HEK293 (cell line): ENCODE data around the gene SMC3.

ENCODE experiments used
- CTCF ChIA-PET: fragments of 350-600 bp; formaldehyde crosslinking; extraction: SDS; loops from one replicate; lab custom pipeline; 2021; ENCODE audit warnings: antibody characterized with exemption; lab: Yijun Ruan, JAX
- POLR2A ChIA-PET: fragments of 300-600 bp; formaldehyde crosslinking; extraction: SDS; loops from one replicate; lab custom pipeline; 2020; ENCODE audit warnings: antibody characterized with exemption, inconsistent platforms; lab: Yijun Ruan, JAX
- H3K27ac ChIP-seq: fragments of 200-500 bp; sonication (Bioruptor generic); 2 replicates; pipeline ENCODE4 v1.5.1; 2014; ENCODE audit warnings: low read depth, low read length, control low read depth, inconsistent platforms; ENCODE audit errors: extremely low read depth
- H3K36me3 ChIP-seq, 2 experiments: fragments of 200-500 bp in 1 of 2; sonication (Bioruptor generic) in 1 of 2; 1 replicate in 1 of 2; 2 replicates in 1 of 2; pipeline ENCODE4 v1.5.1; 2014 to 2017; ENCODE audit warnings: inconsistent platforms in 2 of 2, low read length in 2 of 2; ENCODE audit not compliant: control insufficient read depth in 2 of 2, insufficient read depth in 1 of 2
- H3K4me1 ChIP-seq: fragments of 200-500 bp; sonication (Bioruptor generic); 2 replicates; pipeline ENCODE4 v1.5.1; 2014; ENCODE audit warnings: mild to moderate bottlenecking, low read length, inconsistent platforms; ENCODE audit not compliant: control insufficient read depth, insufficient read depth
- H3K4me3 ChIP-seq: 2 replicates; pipeline ENCODE4 v1.5.1; 2011; ENCODE audit warnings: low read depth, mild to moderate bottlenecking, control low read depth, low read length, moderate library complexity
- H3K9me3 ChIP-seq: fragments of 200-500 bp; sonication (Bioruptor generic); 2 replicates; pipeline ENCODE4 v1.5.1; 2014; ENCODE audit warnings: low read depth, low read length, inconsistent platforms; ENCODE audit not compliant: control insufficient read depth, insufficient read depth
- AEBP2 ChIP-seq: fragments of 450-650 bp; formaldehyde crosslinking; IDR thresholded peaks from 2 replicates; pipeline ENCODE4 v1.5.1; 2016; ENCODE audit warnings: missing biosample characterization, missing genetic modification characterization, borderline replicate concordance
- CTCF ChIP-seq: fragments of 450-650 bp; formaldehyde crosslinking; IDR thresholded peaks from 2 replicates; pipeline ENCODE4 v1.5.1; 2016; ENCODE audit warnings: missing biosample characterization, missing genetic modification characterization
- FEZF1 ChIP-seq: fragments of 450-650 bp; formaldehyde crosslinking; IDR thresholded peaks from 2 replicates; pipeline ENCODE4 v1.5.1; 2016; ENCODE audit warnings: missing biosample characterization, missing genetic modification characterization
- GLI2 ChIP-seq: fragments of 450-650 bp; formaldehyde crosslinking; IDR thresholded peaks from 2 replicates; pipeline ENCODE4; 2017; ENCODE audit warnings: missing biosample characterization, missing genetic modification characterization, low read depth, borderline replicate concordance
- IKZF3 ChIP-seq: fragments of 450-650 bp; IDR thresholded peaks from 2 replicates; pipeline ENCODE4 v1.5.0; 2018; ENCODE audit warnings: missing biosample characterization, mild to moderate bottlenecking, missing genetic modification characterization, moderate library complexity
- ZIC2 ChIP-seq: fragments of 450-650 bp; formaldehyde crosslinking; IDR thresholded peaks from 2 replicates; pipeline ENCODE4 v1.5.1; 2016; ENCODE audit warnings: missing biosample characterization, missing genetic modification characterization
- ZNF121 ChIP-seq: fragments of 450-650 bp; formaldehyde crosslinking; IDR thresholded peaks from 2 replicates; pipeline ENCODE4 v1.5.1; 2016; ENCODE audit warnings: missing biosample characterization, missing genetic modification characterization
- ZNF140 ChIP-seq: fragments of 450-650 bp; formaldehyde crosslinking; IDR thresholded peaks from 2 replicates; pipeline ENCODE4 v1.5.1; 2016; ENCODE audit warnings: missing biosample characterization, missing genetic modification characterization
- ZNF155 ChIP-seq: fragments of 450-650 bp; formaldehyde crosslinking; IDR thresholded peaks from 2 replicates; pipeline ENCODE4 v1.5.1; 2016; ENCODE audit warnings: missing biosample characterization, missing genetic modification characterization
- ZNF184 ChIP-seq: fragments of 450-650 bp; IDR thresholded peaks from 2 replicates; pipeline ENCODE4 v1.5.1; 2018; ENCODE audit warnings: missing biosample characterization, mild to moderate bottlenecking, missing genetic modification characterization
- ZNF280C ChIP-seq: fragments of 450-650 bp; formaldehyde crosslinking; IDR thresholded peaks from 2 replicates; pipeline ENCODE4 v1.5.1; 2016; ENCODE audit warnings: missing biosample characterization, missing genetic modification characterization
- ZNF423 ChIP-seq: fragments of 450-650 bp; formaldehyde crosslinking; IDR thresholded peaks from 2 replicates; pipeline ENCODE4 v1.5.1; 2016; ENCODE audit warnings: missing biosample characterization, missing genetic modification characterization
- ZNF561 ChIP-seq: fragments of 450-650 bp; IDR thresholded peaks from 2 replicates; pipeline ENCODE4 v1.5.1; 2018; ENCODE audit warnings: missing biosample characterization, missing genetic modification characterization, borderline replicate concordance
- ZNF623 ChIP-seq: fragments of 450-650 bp; formaldehyde crosslinking; IDR thresholded peaks from 2 replicates; pipeline ENCODE4 v1.5.1; 2016; ENCODE audit warnings: missing biosample characterization, missing genetic modification characterization
- ZNF645 ChIP-seq: fragments of 450-650 bp; formaldehyde crosslinking; IDR thresholded peaks from 2 replicates; pipeline ENCODE4; 2016; ENCODE audit warnings: missing biosample characterization, missing genetic modification characterization
- ZNF768 ChIP-seq: fragments of 450-650 bp; formaldehyde crosslinking; IDR thresholded peaks from 2 replicates; pipeline ENCODE4 v1.5.1; 2018; ENCODE audit warnings: missing biosample characterization, mild to moderate bottlenecking, missing genetic modification characterization
- TF ChIP-seq, protein P1 (sequence below): fragments of 450-650 bp; formaldehyde crosslinking; IDR thresholded peaks from 2 replicates; pipeline ENCODE4 v1.5.1; 2016; ENCODE audit warnings: missing biosample characterization, missing genetic modification characterization

The SMC3 gene

GRCh38 chr10:110560012-110560411 is 7.5 kb upstream of the SMC3 start:
- Histone ChIP-seq H3K4me1 (no peaks in the 10 kb centered on the region), H3K4me3 (no peak overlapping the region), H3K36me3 (no peaks in the 10 kb centered on the region), H3K27ac (no peak overlapping the region), H3K9me3 (no peaks in the 10 kb centered on the region)
- POLR2A ChIA-PET = no interaction called here
- CTCF ChIA-PET = interaction anchor here (0.5 to 2.9 kb wide), 7 partner anchors 9 to 1560 kb away, joined by 3 to 10 read pairs (median 3); no protein-coding TSS in a partner anchor
- TF ChIP-seq ZNF280C (tag by site-specific recombination) (no peak), ZNF140 (no peak), ZNF121 (tag by site-specific recombination) (peak; percentile 60)
- TF ChIP-seq, protein P1, sequence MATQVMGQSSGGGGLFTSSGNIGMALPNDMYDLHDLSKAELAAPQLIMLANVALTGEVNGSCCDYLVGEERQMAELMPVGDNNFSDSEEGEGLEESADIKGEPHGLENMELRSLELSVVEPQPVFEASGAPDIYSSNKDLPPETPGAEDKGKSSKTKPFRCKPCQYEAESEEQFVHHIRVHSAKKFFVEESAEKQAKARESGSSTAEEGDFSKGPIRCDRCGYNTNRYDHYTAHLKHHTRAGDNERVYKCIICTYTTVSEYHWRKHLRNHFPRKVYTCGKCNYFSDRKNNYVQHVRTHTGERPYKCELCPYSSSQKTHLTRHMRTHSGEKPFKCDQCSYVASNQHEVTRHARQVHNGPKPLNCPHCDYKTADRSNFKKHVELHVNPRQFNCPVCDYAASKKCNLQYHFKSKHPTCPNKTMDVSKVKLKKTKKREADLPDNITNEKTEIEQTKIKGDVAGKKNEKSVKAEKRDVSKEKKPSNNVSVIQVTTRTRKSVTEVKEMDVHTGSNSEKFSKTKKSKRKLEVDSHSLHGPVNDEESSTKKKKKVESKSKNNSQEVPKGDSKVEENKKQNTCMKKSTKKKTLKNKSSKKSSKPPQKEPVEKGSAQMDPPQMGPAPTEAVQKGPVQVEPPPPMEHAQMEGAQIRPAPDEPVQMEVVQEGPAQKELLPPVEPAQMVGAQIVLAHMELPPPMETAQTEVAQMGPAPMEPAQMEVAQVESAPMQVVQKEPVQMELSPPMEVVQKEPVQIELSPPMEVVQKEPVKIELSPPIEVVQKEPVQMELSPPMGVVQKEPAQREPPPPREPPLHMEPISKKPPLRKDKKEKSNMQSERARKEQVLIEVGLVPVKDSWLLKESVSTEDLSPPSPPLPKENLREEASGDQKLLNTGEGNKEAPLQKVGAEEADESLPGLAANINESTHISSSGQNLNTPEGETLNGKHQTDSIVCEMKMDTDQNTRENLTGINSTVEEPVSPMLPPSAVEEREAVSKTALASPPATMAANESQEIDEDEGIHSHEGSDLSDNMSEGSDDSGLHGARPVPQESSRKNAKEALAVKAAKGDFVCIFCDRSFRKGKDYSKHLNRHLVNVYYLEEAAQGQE (tag by site-specific recombination) = no peak

DNA sequence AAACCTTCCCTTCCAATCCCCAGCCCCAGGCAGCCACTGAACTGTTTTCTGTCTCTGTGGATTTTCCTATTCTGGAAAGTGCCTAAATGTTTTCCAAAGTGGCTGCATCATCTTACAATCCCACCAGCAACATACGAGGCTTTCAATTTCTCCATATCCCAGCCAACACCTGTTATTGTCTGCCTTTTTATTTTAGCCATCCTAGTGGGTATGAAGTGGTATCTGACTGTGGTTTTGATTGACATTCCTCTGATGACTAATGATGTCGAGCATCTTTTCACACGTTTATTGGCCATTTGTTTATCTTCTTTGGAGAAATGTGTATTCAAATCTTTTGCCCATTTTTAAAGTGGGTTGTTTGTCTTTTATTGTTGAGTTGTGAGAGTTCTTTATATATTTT is 6.2 kb upstream of the SMC3 start:
- no peaks in the 10 kb centered on the region for H3K9me3 ChIP-seq
- TF ChIP-seq ZNF768 (tag by site-specific recombination) (no peak), GLI2 (no peak), IKZF3 (tag by site-specific recombination) (no peak), ZNF184 (tag by site-specific recombination) (peak; percentile 95), FEZF1 (tag by site-specific recombination) (no peak)
- ChIA-PET CTCF (interaction anchor here (0.6 to 2.9 kb wide), 4 partner anchors 13 to 772 kb away, joined by 3 to 10 read pairs (median 4); no protein-coding TSS in a partner anchor), POLR2A (no interaction called here)
- no peak overlapping the region for H3K4me3 ChIP-seq
- H3K36me3 ChIP-seq = no peaks in the 10 kb centered on the region
- no peaks in the 10 kb centered on the region for H3K4me1 ChIP-seq
- H3K27ac ChIP-seq = no peak overlapping the region

GRCh38 chr10:110562348-110562747 is 5.1 kb upstream of the SMC3 start:
- no peak overlapping the region for H3K27ac ChIP-seq
- 0 out of 2 replicates have a peak, but pooled peaks cover 3% of the 10 kb centered on the region for H3K4me1 ChIP-seq
- no peak overlapping the region for H3K4me3 ChIP-seq
- CTCF ChIA-PET = interaction anchor here (0.9 to 3.5 kb wide), 3 partner anchors 14 to 257 kb away, joined by 3 to 16 read pairs (median 3); no protein-coding TSS in a partner anchor
- POLR2A ChIA-PET = interaction anchor here (0.5 to 1.2 kb wide), 2 partner anchors 90 to 257 kb away, joined by 4 to 5 read pairs; partner anchors contain the start of gene SMNDC1
- H3K36me3 ChIP-seq = no peaks in the 10 kb centered on the region
- H3K9me3 ChIP-seq = no peaks in the 10 kb centered on the region
- TF ChIP-seq ZNF121 (tag by site-specific recombination) = no peak
- no peak for TF ChIP-seq ZIC2 (tag by site-specific recombination)
- TF ChIP-seq ZNF423 (tag by site-specific recombination) = no peak
- TF ChIP-seq ZNF561 (tag by site-specific recombination) = no peak
- no peak for TF ChIP-seq CTCF
- no peak for TF ChIP-seq ZNF645 (tag by site-specific recombination)
- no peak for TF ChIP-seq ZNF155 (tag by site-specific recombination)
- no peak for TF ChIP-seq ZNF623 (tag by site-specific recombination)
- TF ChIP-seq AEBP2 (tag by site-specific recombination) = no peak
- no peak for TF ChIP-seq ZNF184 (tag by site-specific recombination)
